NCI-H1048 (cell line): ENCODE data around the gene IL11RA.

Experiments
- DNase-seq: peaks from one replicate; lab custom pipeline; 2025; lab: John Stamatoyannopoulos, UW

The IL11RA gene

DNA sequence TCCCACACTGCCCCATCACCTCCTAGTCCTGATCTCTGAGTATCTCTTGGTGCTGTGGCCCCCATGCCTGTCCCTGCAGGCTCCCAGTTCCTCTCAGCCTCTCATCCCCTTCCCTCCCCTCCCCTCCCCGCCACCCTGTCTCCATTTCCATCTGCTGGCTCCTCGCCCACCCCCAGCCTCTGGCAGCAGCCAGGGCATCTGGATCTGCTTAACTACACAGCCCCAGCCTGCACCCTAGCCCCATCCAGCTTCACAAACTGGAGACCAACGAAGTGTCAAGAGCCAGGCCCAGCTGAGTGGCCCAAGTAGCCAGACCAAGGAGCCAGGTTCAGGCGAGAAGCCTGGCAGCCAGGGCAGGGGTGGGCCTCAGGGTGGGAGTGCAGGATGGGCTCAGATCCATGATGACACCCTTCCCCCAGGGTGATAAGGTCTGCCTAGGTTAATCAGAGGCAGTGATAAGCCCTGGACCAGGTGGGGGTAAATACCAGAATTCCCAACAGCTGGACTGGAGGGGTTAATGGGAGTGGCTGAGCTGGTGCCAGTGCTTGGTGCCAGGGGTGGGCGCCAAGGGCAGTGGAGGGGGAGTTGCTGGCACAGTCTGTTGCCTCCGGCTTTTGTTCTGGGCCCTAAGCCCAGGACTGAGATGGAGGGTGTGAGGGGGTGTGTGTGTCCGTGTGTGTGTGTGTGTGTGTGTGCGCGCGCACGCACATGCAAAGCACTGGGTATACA lies 2.5 kb downstream of the IL11RA start:
- DNase-seq, result no peak

DNA sequence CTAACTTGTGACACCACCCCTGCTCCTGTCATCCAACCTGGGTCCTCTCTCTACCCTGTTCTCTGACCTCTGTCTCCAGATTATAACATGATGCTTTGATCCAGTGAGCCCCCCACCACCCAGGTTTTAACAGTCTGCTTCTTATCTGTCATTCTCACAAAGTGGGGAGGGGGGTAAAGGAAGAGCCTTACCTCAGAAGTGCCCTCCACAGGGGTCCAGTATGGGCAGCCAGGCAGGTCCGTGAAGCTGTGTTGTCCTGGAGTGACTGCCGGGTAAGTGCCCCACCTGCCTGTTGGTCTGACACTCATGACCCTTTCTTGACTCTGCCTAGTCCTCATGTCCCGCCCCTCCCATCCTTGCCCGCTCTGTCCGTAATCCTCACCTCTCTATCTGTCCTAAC lies 3.4 kb downstream of the IL11RA start:
- DNase-seq, result no peak

DNA sequence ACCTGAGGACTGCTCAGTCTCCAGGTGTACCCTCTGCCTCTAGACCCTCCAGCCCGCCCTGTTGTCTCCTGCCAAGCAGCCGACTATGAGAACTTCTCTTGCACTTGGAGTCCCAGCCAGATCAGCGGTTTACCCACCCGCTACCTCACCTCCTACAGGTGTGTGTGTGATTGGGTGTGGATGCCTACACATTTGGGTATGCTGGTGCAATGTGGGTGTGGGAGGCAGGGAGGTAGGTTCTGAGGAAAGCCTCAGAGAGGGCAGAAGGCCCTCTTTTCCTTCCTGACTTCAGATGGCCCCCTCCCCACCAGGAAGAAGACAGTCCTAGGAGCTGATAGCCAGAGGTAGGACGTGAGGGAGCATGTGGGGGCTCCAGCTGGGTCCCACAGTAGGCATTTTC lies 5.0 kb downstream of the IL11RA start:
- no peak for DNase-seq

DNA sequence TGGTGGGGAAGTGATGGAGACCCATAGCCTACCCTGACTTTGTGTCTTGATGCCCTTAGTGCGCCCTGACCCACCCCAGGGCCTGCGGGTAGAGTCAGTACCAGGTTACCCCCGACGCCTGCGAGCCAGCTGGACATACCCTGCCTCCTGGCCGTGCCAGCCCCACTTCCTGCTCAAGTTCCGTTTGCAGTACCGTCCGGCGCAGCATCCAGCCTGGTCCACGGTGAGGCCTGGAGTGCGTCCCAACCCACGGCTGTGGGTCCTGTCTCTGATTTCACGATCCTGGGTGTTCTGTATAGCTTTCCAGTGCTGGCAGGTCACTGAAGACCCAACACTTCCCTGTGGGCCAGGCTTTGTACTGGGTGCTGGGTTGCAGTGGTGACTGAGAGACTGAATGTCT lies 6.5 kb downstream of the IL11RA start:
- DNase-seq, result no peak

DNA sequence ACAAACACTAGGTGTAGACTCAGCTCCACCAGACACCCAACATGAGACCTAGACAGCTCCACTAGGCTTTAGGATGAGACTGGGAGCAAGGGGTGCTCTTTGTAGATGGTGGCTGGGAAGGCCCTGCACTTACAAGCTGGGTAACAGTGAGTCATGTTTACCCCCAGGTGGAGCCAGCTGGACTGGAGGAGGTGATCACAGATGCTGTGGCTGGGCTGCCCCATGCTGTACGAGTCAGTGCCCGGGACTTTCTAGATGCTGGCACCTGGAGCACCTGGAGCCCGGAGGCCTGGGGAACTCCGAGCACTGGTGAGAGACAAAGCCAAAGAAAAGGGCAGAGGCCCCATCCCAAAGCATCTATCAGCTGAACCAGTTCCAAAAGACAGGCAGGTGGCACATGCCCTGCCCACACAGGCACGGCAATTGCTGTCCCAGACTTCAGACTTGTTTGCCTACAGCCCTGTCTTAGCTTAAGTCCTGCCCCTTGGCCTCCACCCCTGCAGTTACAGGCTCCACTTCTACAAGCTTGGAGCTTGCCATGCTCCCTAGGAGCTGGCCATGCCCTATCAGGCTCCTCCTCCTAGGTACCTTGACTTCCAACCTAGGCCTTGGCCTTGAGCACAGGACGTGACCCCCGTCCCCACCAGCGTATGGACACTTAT lies 7.7 kb downstream of the IL11RA start:
- DNase-seq, result no peak

DNA sequence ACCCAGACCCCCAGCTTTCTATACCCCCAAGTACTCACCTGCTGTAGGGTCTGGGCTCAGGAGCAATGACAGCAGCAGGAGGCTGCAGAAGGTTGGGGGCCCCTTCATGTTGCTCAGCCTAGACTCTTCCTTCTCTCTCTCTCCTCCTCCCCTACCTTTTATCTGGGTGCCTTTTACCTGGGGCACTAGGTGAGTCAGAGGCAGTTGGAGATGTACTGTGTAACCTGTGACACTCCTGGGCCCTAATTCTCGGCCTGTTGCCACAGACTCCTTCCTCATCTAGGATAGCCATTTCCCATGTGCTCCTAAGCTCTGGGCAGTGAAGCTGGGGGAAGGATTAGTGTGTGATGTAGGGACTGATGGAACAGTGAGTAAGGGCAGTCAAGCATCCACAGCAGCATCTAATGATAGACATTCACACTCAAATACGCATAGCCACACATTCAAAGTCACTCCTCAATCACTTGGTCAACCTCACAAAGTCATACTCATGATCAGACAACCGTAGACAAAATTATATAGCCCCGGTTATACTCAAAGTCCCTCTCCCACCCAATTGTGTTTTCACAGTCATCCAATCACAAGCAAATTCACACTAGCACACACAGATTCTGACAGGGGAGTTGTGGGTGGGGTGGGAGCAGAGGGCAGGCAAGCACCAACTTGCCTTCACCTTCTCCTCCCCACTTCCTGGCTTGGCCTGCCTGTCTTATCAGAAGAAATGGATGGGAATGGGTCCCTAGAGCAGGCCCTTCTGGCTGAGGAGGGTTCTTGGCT lies 10.7 kb downstream of the IL11RA start, which contains the start of gene CCL27:
CCL27 (minus strand) TSS at position 132 of the 777 bp plus-strand sequence; CDS start at position 108, 24 bp downstream.
- no peak for DNase-seq

DNA sequence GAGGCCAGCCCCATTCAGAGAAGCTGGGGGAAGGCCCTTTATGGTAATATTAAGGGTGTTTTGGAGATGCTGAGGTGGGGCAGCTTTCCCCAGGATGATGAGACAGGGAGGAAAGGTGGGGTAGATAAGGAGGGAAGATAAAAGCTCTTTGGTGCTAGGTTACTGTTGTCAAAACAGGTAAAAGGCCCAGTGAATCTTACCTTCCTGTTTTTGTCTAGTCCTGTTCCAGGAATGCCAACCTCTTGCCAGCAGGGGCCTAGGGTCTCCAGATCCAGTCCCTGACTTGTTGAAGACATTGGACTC lies 11.3 kb downstream of the IL11RA start:
- no peak for DNase-seq

DNA sequence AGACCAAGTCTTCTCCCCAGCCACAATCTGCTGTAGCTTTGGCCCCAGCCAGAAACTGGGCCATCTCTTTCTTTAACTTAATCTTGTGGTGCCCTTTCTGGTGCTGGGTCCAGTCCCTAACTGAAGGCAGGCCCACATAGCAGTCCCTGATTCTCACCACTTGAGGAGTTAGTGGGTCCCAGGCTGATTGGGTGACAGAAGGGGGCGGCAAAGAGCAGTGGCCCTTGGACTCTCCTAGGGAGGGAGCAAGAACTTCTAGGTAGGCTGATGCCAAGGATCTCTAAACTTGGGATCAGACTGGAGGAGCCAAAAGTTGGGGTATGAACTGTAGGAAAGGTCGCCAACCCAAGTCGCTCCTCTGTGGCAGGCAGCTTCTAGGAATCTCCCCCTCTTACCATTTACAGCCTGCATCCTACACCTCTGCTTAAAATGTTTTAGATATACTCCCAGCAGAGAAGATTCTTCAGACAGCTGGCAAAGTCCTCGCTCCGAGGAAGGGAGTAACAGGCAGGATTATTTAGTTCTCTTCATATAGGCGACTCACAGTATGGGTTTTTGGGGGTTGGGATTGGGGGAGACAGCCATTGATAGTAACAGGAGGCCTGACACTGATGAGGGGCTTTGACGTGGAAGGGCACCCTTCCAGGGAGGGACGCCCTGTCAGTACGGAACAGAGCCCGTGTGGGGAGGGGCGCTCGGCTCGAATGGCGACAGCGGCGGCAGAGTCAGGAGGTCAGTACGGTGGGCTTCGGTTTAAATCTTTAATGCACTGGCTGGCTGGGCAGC lies 12.5 kb downstream of the IL11RA start:
- DNase-seq, result no peak

DNA sequence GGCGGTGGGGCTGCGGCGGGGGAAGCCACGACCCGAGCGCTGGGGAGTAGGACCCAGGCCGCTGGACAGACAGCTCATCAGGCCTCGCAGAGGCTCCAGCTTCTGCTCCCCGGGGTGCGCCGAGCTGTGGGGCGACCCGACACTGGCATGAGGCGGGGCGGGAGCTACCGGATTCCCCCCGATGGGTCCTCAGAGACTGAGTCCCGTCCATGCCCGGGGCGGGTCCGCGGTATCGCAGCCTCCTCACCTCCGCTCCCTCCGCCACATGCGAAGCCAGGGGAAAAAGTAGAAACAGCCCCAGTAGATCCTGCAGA lies 13.0 kb downstream of the IL11RA start:
- DNase-seq, result no peak

DNA sequence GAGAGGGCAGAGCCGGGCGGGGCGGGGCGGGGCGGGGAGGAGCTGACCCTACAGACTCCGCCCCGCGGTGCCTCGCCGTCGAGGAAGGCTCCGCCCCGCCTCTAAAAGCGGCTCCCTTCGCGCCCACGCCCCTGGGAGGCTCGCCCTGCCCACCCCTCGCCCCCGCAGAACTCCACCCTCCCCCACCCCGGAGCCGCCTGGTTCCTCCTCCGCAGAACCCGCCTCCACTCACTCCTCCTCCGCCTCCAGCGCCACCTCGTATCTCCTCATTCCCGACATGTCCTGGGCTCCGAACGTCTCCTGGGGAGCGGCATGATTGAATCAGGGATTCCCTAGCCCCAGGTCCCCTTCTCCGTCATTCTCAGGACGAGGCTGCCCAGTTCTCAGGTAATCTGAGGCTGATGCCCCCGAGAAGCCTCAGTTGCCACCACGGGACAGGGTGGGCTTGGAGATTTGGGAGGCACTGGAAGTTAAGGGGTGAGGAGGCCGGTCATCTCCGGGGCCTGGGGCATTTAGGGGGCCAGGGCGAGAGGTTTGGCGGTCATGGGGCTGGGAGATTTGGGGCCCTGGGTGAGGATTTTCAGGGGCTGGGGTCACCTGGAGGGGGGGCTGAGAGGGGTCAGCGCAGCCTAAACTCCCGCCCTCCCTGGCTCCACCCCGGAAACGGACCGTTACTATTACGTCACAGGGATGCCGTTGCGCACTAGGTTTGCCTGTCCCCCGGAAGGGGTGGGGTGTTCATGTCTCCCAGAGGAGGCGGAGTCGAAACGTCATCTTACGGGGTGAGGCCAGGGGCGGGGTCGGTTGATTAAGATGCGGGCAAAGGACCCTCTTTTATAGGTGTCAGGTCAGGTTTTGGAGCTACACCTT lies 13.6 kb downstream of the IL11RA start:
- peak; percentile 91 for DNase-seq

DNA sequence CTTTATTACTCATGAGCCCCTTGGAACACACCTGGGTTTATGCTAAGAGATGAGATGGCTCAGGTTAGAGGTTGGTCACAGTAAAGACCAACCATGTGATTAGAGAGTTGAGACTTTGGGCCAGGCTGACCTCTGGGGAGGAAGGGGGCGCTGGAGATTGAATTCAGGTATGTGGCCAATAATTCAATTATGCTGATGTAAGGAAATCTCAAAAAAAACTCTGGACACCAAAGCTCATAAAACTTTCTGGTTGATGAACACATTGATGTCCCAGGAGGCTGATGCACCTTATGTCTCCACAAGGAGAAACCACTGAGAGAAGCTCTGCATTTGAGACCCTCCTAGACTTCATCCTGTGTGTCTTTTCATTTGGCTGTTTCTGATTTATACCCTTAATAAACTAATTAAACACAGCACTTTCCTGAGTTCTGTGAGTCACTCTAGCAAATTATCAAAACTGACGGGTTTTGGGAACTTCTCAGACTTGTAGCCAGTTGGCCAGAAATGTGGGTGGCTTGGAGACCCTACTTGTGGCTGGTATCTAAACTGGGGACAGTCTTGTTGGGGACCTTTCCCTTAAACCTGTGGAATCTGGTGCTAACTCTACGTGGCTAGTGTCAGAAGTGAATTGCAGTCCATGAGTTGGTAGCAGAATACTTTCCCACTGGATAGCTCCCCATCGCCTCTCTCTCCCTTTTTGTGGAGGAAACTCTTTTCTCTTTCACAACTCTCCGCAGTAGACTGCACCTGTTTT lies 18.0 kb downstream of the IL11RA start:
- DNase-seq, result no peak

DNA sequence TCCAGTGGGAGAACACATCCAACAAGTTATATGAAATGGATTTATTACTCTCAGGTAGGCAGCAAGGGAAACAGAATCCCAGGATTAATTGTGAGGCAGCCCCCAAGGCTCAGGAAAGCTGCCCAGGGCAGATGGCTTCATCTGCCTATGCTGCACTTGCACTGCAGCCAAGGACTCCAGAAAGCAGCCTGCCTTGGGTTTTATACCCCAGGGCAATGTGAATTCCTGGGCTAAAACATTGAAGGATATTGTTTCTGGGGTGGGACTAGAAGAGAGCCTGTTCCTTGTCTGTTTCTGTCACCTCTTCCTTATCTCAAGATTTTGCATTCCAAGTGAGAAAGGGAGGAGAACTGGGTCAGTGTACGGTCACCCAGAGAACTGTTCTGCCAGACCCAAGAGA lies 19.3 kb downstream of the IL11RA start:
- DNase-seq, result no peak

DNA sequence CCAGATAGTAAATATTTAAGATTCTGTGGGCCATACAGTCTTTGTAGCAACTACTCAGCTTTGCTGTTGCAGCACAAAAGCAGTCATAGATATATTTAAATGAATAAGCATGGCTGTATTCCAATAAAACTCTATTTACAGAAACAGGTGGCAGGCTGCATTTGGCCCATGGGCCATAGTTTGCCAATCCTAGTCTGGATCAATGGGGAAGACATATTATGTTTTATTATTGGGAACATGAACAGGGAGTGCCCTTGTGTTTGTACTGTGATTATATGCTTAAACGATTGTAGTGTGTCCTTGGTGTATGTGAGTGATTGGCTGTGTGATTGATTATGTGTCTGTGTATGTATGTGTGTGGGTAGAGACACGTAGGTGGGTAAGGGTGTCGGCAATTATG lies 22.5 kb downstream of the IL11RA start:
- no peak for DNase-seq

DNA sequence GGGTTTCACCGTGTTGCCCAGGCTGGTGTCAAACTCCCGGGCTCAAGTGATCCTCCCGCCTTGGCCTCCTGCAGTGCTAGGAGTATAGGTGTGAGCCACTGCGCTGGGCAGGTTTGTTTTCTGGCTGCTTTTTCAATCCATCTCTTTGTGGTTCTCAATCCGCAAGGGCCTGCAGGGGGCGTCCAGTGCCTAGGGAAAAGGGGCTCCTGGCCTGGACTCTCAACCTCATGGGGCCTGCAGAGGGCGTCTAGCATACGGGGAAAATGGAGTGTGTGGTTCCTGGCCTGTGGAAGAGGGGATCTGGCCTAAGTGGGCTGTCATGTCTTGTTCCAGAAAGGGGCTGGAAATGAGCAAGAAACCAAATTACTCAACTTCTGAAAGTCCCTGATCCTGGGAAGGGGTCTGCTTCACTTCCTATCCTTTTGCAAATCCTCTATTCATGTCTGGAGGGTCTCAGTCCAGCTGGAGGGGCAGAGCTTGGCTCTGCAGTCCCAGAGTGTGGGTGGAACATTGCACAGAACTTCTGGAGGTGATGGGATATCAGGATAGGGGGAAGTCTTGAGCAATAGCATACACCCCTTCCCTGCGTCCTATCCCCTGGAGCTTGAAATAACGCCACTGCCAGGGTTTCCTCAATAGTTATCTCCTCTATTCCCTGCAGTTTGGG lies 23.2 kb downstream of the IL11RA start:
- no peak for DNase-seq

DNA sequence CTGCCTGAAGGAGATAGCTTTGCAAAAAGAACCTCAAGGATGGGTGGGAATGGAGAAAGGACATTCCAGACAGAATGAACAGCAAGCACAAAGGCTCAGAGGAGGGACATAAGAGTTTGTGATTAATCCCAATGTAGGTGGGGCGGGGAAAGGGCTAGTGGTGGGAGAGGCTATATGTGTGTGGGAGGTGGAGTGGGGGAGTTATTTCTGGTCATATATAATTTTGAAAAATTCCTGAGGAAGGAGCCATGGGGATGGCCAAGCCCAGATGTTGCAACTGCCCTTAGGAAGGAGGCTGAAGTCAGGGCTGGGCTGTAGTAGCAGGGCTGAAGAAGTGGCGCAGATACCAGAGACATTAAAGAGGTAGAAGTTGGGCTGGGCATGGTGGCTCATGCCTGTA lies 23.9 kb downstream of the IL11RA start:
- no peak for DNase-seq

DNA sequence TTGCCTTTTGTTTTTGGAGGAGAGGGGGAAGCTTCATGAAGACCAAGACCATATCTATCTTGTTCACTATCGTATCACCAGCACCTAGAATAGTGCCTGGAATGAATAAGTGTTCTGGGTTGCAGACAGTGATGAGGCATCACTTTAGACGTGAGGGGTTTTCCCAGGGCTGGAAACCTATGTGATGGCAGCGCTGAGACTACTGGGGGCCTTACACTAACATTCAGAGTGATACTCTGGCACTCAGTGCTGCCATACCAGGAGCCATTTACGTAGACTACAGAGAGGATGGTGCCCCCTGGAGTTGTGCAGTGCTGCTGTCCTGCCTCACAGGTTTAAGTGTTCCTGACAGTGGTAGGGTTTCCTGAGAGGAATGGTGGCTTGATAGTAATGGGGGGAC lies 32.2 kb downstream of the IL11RA start:
- no peak for DNase-seq

DNA sequence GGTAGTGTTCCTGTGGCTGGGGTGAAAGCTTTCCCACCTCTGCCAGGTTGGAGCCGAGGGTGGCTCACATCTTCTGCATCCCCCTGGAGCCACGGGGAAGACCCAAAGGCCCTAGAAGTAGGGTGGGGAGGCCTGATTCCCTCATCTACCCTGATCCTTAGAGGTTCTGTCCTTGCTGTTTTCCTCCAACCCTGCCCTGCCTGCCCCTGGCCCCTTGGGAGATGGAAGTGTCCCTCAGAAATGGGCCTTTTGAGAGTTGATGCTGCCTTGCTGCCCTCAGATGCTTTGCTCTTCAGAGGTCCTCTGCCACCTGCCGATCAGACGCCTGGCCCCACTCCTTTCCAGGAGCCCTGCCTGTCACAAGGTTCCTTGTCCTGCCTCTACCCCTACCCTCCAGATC lies 32.8 kb downstream of the IL11RA start:
- no peak for DNase-seq

DNA sequence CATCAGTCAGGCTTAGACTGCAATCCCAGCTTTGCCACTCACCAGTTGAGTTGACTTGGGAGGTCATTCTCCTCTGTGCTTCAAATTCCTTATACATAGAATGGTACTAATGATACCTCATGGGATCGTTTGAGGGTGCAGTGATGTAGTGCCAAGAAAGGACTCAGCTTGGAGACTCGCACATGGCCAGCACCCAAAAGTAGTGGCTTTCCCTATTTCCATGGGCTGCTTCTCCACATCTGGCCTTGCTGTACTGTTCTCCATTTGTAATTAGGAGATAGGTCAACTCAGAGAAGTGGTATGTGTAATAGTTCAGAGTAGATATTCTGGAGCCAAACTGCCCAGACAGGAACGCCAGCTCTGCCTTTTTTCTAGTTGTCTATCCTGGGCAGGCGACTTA lies 33.6 kb downstream of the IL11RA start:
- DNase-seq, result no peak

DNA sequence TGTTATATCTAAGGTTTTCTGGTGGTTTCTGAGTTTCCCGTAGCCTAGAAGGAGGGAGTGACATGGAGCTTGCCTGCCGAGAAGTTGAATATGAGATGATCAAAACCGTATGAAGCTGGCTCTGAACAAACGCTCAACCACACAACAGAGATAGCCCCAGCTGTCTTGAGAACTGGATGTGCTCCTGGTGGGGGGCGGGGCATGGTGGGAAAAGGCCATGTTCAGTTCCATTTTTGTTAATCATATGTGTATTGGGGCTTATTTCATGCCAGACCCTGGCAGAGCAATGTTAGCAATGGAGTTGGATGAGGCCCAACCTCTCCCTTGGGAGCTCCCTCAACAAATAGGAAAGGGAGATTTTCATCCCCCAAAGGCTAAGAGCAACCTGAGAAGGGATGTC lies 34.2 kb downstream of the IL11RA start:
- no peak for DNase-seq

DNA sequence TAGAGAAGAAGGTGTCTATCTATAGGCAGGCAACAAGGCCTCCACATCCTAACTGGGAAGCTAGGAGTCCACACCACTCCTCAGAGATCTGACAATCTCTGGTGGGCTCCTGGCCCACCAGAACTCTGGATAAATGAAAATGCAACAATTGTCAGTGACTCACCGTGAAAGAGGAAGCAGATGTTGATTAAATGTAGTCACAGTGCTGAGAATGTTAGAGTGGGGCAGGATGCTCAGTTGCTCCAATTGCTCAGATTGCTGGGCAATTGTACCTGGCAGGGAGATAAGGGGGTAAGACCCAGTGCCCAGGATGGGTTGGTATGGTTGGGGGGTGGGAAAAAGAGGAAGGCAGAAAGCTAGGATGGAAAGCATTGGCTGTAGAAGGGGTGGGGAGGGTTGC lies 34.7 kb downstream of the IL11RA start:
- no peak for DNase-seq
